ENCODE measurements around the gene TMEM201. TPM values are rescaled to one million over a fixed set of nuclear protein-coding genes. Genes with fewer than 3 reads are reported as not detected.

Gene TMEM201
- total RNA-seq, 1 donor from 2014 or later: 17.4 TPM

GRCh38 chr1:9633493-9633892 is 44.8 kb downstream of the TMEM201 start:
- intact Hi-C loops (cut with DNase I): no loop called here
- no peak for DNase-seq (ENCODE audit: missing footprints)
- no peak for ATAC-seq

- ATAC-seq (no peak), DNase-seq (ENCODE audit: missing footprints) (no peak)
- intact Hi-C loops (cut with DNase I): no loop called here
These were observed 45.9 kb downstream of the TMEM201 start for GRCh38 chr1:9634582-9634981.

GRCh38 chr1:9639227-9639626 is 50.5 kb downstream of the TMEM201 start:
- no peak for DNase-seq (ENCODE audit: missing footprints)
- ATAC-seq: no peak
- intact Hi-C loops (cut with DNase I): no loop called here

- DNase-seq (ENCODE audit: missing footprints): no peak
- ATAC-seq: no peak
- intact Hi-C loops (cut with DNase I): no loop called here
These were observed 54.9 kb downstream of the TMEM201 start for GRCh38 chr1:9643351-9644256.

- ATAC-seq: no peak
- intact Hi-C loops (cut with DNase I): no loop called here
- no peak for DNase-seq (ENCODE audit: missing footprints)
These were observed 57.3 kb downstream of the TMEM201 start for GRCh38 chr1:9646037-9646436.

- DNase-seq (ENCODE audit: missing footprints): no peak
These were observed 59.5 kb downstream of the TMEM201 start for GRCh38 chr1:9648171-9648570.

GRCh38 chr1:9649769-9650168 is 61.1 kb downstream of the TMEM201 start:
- DNase-seq (ENCODE audit: missing footprints): no peak
- no peak for ATAC-seq
- intact Hi-C loops (cut with DNase I): no loop called here

More at GRCh38 chr1:9648171-9648570, 59.5 kb downstream of the TMEM201 start:
- ATAC-seq: no peak
- intact Hi-C loops (cut with DNase I): no loop called here

GRCh38 chr1:9651220-9651564 is 62.5 kb downstream of the TMEM201 start:
- ATAC-seq (no peak), DNase-seq (ENCODE audit: missing footprints) (no peak)
- intact Hi-C loops (cut with DNase I): no loop called here

GRCh38 chr1:9651565-9652378 is 63.1 kb downstream of the TMEM201 start, which contains the start of gene PIK3CD:
PIK3CD (plus strand) TSS chr1:9651731; CDS start chr1:9710456, 58,725 bp downstream.
- intact Hi-C loops (cut with DNase I): no loop called here
- ATAC-seq (peak; percentile 32), DNase-seq (ENCODE audit: missing footprints) (peak; percentile 84)

- DNase-seq (ENCODE audit: missing footprints) (peak; percentile 85), ATAC-seq (peak; percentile 21)
- intact Hi-C loops (cut with DNase I): no loop called here
These were observed 63.9 kb downstream of the TMEM201 start for GRCh38 chr1:9652379-9653209.

- intact Hi-C loops (cut with DNase I): no loop called here
- DNase-seq (ENCODE audit: missing footprints) (no peak), ATAC-seq (no peak)
These were observed 64.4 kb downstream of the TMEM201 start for GRCh38 chr1:9653210-9653490.

- DNase-seq (ENCODE audit: missing footprints): no peak
- ATAC-seq: no peak
- intact Hi-C loops (cut with DNase I): no loop called here
These were observed 64.9 kb downstream of the TMEM201 start for GRCh38 chr1:9653491-9654050.

- intact Hi-C loops (cut with DNase I): no loop called here
- DNase-seq (ENCODE audit: missing footprints): no peak
- peak; percentile 33 for ATAC-seq
These were observed 65.5 kb downstream of the TMEM201 start for GRCh38 chr1:9654051-9654833.

- ATAC-seq (no peak), DNase-seq (ENCODE audit: missing footprints) (no peak)
- intact Hi-C loops (cut with DNase I): no loop called here
These were observed 66.4 kb downstream of the TMEM201 start for GRCh38 chr1:9654834-9655723.

- intact Hi-C loops (cut with DNase I): no loop called here
- ATAC-seq (no peak), DNase-seq (ENCODE audit: missing footprints) (no peak)
These were observed 67.1 kb downstream of the TMEM201 start for GRCh38 chr1:9655836-9656235.

- no peak for ATAC-seq
- DNase-seq (ENCODE audit: missing footprints): no peak
- intact Hi-C loops (cut with DNase I): no loop called here
These were observed 68.9 kb downstream of the TMEM201 start for GRCh38 chr1:9657521-9658032.

GRCh38 chr1:9658199-9658598 is 69.5 kb downstream of the TMEM201 start:
- ATAC-seq: no peak
- no peak for DNase-seq (ENCODE audit: missing footprints)
- intact Hi-C loops (cut with DNase I): no loop called here
